ENCODE data around the gene FARP1. TPM values are rescaled to one million over a fixed set of nuclear protein-coding genes. Genes with fewer than 3 reads are reported as not detected.

FARP1 gene
- total and polyA plus RNA-seq, 2 of the 8 experiments (the other 6 are each of a cell fraction or from before 2014, with no cell fraction given): 24.7 to 104 TPM

- no peak for TF ChIP-seq CHD7 (IDR thresholded peaks at IDR 0.05; ENCODE audit: insufficient replicate concordance, low read length)
- no peak for TF ChIP-seq FOSL1 (IDR thresholded peaks at IDR 0.05; ENCODE audit: insufficient read depth, low read depth, low read length)
- TF ChIP-seq SAP30 (IDR thresholded peaks at IDR 0.05; ENCODE audit: insufficient read depth, insufficient replicate concordance, low read length): no peak
- TF ChIP-seq TCF12 (IDR thresholded peaks at IDR 0.05; ENCODE audit: low read depth, low read length): no peak
- TF ChIP-seq SIN3A (conservative IDR thresholded peaks at IDR 0.05 in 1 of 2, IDR thresholded peaks at IDR 0.05 in 1 of 2; ENCODE audit: low read depth in 1 of 2, low read length in 2 of 2): no peak
- TF ChIP-seq KDM1A (IDR thresholded peaks at IDR 0.05; ENCODE audit: borderline replicate concordance, low read length): no peak
- no peak for TF ChIP-seq RXRA (IDR thresholded peaks at IDR 0.05; ENCODE audit: insufficient read depth, low read depth, low read length)
- TF ChIP-seq BACH1 (IDR thresholded peaks at IDR 0.05; ENCODE audit: low read length): no peak
- TF ChIP-seq KDM5A (IDR thresholded peaks at IDR 0.05; ENCODE audit: low read length): no peak
- TF ChIP-seq EGR1 (IDR thresholded peaks at IDR 0.05; ENCODE audit: borderline replicate concordance, low read depth, low read length): no peak
- TF ChIP-seq KDM4A (IDR thresholded peaks at IDR 0.05; ENCODE audit: low read depth, low read length, severe bottlenecking): no peak
Measured at GRCh38 chr13:98215508-98215907, 72.6 kb downstream of the FARP1 start (continued).

Data from H1 (cell line).